ENCODE data around the gene SETD3.

DNA sequence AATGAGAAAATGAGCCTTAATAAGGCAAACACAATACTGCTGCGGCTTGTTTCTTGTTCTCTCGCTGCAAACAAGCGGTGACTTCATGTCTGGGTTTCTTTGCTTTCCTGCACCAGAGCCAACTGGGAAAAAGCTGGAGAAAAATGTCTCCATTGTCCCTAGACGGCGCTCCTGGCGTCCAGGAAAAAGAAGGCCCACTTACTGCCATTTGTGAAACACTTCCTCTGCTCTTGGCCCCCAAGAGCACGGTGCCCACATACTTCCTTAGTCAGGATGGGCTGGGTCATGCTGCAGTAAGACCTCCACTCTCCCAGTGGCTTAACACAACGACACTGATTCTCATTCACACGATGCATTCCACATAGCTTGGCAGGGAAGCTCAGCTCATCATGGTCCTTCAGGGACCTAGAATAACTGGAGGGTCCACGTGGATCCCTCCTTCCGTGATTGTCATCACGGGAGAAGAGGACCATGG is 122.7 kb downstream of the SETD3 start:
- TF ChIP-seq, protein P1, sequence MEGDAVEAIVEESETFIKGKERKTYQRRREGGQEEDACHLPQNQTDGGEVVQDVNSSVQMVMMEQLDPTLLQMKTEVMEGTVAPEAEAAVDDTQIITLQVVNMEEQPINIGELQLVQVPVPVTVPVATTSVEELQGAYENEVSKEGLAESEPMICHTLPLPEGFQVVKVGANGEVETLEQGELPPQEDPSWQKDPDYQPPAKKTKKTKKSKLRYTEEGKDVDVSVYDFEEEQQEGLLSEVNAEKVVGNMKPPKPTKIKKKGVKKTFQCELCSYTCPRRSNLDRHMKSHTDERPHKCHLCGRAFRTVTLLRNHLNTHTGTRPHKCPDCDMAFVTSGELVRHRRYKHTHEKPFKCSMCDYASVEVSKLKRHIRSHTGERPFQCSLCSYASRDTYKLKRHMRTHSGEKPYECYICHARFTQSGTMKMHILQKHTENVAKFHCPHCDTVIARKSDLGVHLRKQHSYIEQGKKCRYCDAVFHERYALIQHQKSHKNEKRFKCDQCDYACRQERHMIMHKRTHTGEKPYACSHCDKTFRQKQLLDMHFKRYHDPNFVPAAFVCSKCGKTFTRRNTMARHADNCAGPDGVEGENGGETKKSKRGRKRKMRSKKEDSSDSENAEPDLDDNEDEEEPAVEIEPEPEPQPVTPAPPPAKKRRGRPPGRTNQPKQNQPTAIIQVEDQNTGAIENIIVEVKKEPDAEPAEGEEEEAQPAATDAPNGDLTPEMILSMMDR (IDR thresholded peaks at IDR 0.05; ENCODE audit: insufficient read depth, low read depth, low read length): no peak
- TF ChIP-seq EZH2 (IDR thresholded peaks at IDR 0.05; ENCODE audit: insufficient read depth, low read length): no peak
